ENCODE data around the gene COPA. TPM values are rescaled to one million over a fixed set of nuclear protein-coding genes. Genes with fewer than 3 reads are reported as not detected.

Gene COPA
- total RNA-seq, 1 experiment from 2014 or later: 118 TPM

DNA sequence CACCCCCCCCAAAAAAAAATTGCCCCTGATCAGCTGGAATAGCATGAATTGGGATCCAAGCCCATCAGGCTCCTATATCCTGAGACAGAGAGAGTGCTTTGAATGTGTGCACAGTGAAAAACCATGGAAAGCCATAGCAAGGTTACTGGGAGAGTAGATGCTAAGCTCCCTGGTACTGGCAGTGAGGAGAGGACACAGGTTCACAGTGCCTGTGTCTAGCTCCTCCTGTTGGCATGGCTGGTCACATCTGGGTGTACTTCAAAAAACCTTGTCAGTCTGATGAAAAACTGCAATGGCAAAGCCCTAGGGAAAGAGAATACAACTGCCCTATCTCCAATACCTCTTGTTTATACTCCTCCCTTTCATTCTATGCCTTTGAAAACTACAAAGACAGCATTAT lies 12.9 kb downstream of the COPA start:
- Mint-ChIP-seq H3K9me3 (no peaks in the 10 kb centered on the region), H3K27me3 (ENCODE audit: low read depth) (no peaks in the 10 kb centered on the region), H3K4me1 (no peaks in the 10 kb centered on the region), H3K27ac (no peak overlapping the region), H3K36me3 (ENCODE audit: insufficient read depth in 1 of 3, low read depth in 3 of 3) (peaks cover 19 to 81% (median 74%) of the 10 kb centered on the region in 3 experiments; a peak in 6 of 7 replicates), H3K4me3 (no peak overlapping the region)
- H2BK120ac ChIP-seq (ENCODE audit: low read depth, low read length, poor library complexity, severe bottlenecking): no peak overlapping the region
- H4K20me1 ChIP-seq (ENCODE audit: control insufficient read depth, insufficient read depth, insufficient read length): no peaks in the 10 kb centered on the region
- no peaks in the 10 kb centered on the region for H3K9me3 ChIP-seq (ENCODE audit: control insufficient read depth, low read depth, low read length)
- H2BK5ac ChIP-seq (ENCODE audit: insufficient read length, low read length): no peak overlapping the region
- no peak overlapping the region for H3K4ac ChIP-seq (ENCODE audit: low read depth, low read length)
- H3K9ac ChIP-seq (ENCODE audit: extremely low read depth, insufficient read length, low read length): no peak overlapping the region
- no peak overlapping the region for H3K18ac ChIP-seq (ENCODE audit: insufficient read length, low read depth, low read length)
- DNase-seq: no peak
- TF ChIP-seq CTCF (conservative IDR thresholded peaks at IDR 0.05): no peak
- no peak overlapping the region for H2AFZ ChIP-seq (ENCODE audit: low read length)
- no peak overlapping the region for H2BK12ac ChIP-seq (ENCODE audit: insufficient read length, low read depth, low read length)
- H3K56ac ChIP-seq (ENCODE audit: insufficient read length, low read depth, low read length): no peak overlapping the region
- H2BK15ac ChIP-seq (ENCODE audit: low read depth, low read length): no peak overlapping the region
- H4K91ac ChIP-seq (ENCODE audit: insufficient read length, low read depth, low read length): no peak overlapping the region
- H3T11ph ChIP-seq (ENCODE audit: low read length): no peak overlapping the region
- H3K23ac ChIP-seq (ENCODE audit: insufficient read length, low read depth, low read length): no peak overlapping the region
- H4K8ac ChIP-seq (replicated peaks; ENCODE audit: insufficient read length, low read depth, low read length): no peak overlapping the region
- H4K5ac ChIP-seq (ENCODE audit: insufficient read length, low read depth, low read length): no peak overlapping the region
- no peaks in the 10 kb centered on the region for H3K79me2 ChIP-seq (ENCODE audit: insufficient read depth, low read length)
- no peaks in the 10 kb centered on the region for H3K79me1 ChIP-seq (ENCODE audit: insufficient read depth, low read depth, low read length, poor library complexity, severe bottlenecking)
- no peak overlapping the region for H2BK20ac ChIP-seq (ENCODE audit: low read depth, low read length, poor library complexity, severe bottlenecking)
- H2AK5ac ChIP-seq (ENCODE audit: insufficient read length, low read length): no peak overlapping the region
- H3K27ac ChIP-seq (ENCODE audit: insufficient read length, low read depth, low read length): no peak overlapping the region
- H3K27me3 ChIP-seq (ENCODE audit: insufficient read depth, low read length): no peaks in the 10 kb centered on the region
- H3K4me1 ChIP-seq (ENCODE audit: insufficient read depth, low read length): no peaks in the 10 kb centered on the region
- H3K4me2 ChIP-seq (ENCODE audit: insufficient read depth, insufficient read length, low read length): no peak overlapping the region
- no peaks in the 10 kb centered on the region for H3K23me2 ChIP-seq (ENCODE audit: insufficient read length, low read depth, low read length, poor library complexity, severe bottlenecking)
- H3K14ac ChIP-seq (ENCODE audit: insufficient read depth, low read length): no peak overlapping the region

All from H9 (cell line).